SHP77 treated with DMSO at 0.1 percent for 48 hours (cell line): ENCODE results near the gene ATRIP.
"Not testable (repeated sequence)": the region's sequence is repeated elsewhere in the genome, so short reads cannot be mapped to it uniquely, and the experiment has no call there.

Source experiments
- DNase-seq: peaks from one replicate; lab custom pipeline; 2025; lab: John Stamatoyannopoulos, UW

The ATRIP gene

GRCh38 chr3:48469046-48469915 lies 22.7 kb downstream of the ATRIP start:
- DNase-seq, result no peak

DNA sequence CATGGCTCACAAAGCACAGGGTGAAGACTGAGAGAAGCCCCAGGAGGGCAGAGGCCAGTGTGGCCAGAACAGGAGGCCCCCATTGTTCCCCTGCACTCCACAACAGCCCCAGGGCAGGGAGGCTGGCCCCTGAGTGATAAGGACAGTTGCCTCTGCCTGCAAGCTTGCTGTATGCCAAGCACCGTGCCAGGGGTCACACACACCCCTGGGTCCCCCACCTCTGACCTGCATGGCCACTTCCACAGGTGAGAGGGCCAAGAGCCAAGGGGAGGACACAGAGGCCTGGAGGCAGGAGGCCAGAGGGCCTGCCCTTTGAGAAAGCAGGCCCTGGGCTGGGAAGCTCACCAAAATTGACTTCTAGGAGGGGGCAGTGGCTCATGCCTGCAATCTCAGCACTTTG lies 23.7 kb downstream of the ATRIP start:
- DNase-seq, result no peak

- no peak for DNase-seq
Measured at GRCh38 chr3:48472673-48472922, 26.1 kb downstream of the ATRIP start.

DNA sequence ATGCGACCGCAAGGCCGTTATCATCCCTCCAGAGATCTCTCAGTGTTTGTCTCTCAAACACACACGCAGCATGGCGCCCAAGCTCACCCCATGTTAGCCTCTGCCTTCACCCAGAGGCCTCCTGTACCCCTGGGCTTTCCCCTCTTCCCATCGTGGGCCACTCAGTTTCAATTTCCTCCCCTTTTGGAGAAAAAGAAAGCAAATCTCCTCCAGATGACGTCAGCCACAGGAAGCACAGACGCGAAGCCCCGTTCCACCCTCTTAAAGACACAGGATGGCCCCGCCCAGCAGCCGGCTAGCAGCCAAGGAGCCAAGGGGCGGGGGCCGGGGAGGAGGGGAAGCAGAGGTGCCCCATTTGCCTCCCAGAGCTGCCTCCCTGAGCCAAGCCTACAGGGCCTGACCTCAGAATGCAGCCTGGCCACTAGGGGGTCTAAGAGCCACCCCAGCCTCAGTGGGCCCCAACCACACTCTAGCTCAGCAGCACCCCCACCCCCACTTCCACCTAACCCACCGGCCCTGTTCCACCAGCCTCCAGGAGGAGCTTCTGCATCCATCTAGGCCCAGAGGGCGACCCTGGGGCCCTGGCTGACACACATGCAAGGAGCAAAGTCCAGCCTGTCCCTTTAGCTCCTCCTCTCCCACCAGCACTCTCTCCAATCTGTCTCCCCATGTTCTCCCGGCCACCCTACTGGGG lies 26.5 kb downstream of the ATRIP start:
- peak; percentile 54 for DNase-seq

- peak; percentile 44 for DNase-seq
Measured at GRCh38 chr3:48473617-48473952, 27.0 kb downstream of the ATRIP start.

DNA sequence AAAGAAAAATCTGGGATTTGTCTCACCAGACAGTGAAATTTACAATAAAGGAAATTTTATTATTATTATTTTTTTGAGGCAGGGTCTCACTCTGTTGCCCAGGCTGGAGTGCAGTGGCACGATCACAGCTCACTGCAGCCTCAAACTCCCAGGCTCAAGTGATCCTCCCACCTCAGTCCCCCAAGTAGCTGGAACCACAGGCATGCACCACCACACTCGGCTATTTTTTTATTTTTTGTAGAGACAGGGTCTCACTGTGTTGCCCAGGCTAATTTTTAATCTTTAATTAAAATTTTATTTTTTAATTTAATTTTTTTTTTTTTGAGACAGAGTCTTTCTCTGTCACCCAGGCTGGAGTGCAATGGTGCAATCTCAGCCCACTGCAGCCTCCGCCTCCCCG lies 27.5 kb downstream of the ATRIP start:
- not testable (repeated sequence) for DNase-seq

GRCh38 chr3:48474619-48475018 lies 28.1 kb downstream of the ATRIP start:
- DNase-seq, result no peak

DNA sequence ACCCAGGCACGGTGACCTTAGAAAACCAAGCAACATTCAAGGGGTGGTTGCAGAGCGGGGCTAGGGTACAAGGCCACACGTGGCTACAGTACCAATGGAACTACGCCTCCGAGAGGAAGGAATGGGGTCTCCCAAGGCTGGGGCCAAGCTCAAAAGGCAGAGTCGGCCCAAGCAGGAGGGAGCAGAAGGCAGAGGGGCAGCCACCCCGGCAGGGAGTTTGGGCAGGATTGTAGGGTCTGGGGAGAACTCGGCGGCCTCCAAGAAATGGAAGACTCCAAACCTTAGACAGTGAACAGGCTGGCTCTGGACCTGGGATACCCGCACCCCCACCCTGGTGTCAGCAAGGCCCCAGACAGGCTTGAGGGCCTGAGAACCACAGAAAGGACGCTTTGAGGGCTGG lies 28.7 kb downstream of the ATRIP start:
- no peak for DNase-seq

DNA sequence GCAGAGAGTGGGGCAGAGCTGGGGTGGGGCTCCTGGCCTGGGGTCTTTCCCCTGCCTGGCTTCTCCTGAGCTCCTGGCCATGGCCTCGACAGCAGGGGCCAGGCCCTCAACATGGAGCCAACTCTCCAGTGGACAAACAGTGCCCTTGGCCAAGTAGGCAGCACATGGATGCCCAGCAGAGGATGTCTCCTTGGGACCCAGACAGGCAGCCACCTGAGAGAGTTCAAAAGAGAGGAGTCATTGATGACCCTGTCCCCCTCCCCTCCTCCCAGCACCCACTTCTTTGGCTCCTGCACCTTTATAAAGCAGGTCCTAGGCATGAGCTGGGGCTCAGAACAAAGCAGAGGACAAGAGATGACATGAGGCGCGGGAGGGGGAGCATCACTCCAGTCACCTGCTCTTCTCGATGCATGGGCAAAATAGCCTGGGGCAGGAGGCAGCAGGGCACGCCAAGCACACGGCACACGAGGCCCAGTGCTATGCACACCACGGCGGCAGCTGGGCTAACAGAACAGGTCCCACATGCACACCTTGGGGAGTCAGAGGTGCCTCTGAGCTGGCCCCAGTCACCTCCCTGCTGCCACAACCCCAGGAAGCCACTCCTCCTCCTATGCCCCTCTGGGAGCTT lies 30.0 kb downstream of the ATRIP start:
- no peak for DNase-seq

DNA sequence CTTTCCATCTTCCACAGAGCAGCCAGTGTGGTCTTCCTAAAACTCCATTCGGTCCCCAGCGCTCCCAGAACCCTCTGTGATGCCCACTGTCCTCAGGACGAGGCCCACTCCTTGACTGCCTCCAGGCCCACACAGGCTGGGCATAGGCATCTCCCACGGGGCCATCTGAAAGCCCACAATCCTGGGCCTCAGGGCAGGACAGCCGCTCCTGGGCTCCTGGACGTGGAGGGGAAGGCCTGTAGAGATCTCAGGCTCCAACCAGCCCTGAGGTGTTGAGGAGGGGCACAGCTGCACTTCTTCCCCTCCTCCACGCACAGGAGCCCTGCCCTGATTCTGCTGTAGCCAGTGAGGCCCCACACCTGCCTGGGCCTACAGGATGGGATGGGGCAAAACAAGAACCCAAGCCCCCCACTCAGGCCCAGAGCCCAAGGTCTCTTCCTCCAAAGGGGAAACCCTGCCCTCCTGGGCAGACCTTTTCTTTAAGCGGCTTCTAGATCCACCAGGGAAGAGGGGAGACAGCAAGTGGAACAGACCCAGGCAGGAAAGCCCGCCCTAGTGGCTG lies 31.5 kb downstream of the ATRIP start:
- DNase-seq, result no peak

GRCh38 chr3:48478626-48479555 lies 32.4 kb downstream of the ATRIP start:
- no peak for DNase-seq

DNA sequence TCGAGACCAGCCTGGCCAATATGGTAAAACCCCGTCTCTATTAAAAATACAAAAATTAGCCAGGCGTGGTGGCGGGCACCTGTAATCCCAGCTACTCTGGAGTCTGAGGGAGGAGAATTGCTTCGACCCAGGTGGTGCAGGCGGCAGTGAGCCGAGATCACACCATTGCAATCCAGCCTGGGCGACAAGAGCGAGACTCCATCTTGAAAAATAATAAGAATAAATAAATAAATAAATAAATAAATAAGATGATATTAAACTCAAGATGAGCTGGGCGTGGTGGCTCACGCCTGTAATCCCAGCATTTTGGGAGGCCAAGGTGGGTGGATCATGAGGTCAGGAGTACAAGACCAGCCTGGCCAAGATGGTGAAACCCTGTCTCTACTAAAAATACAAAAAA lies 34.4 kb downstream of the ATRIP start:
- not testable (repeated sequence) for DNase-seq

GRCh38 chr3:48482822-48483221 lies 36.3 kb downstream of the ATRIP start:
- not testable (repeated sequence) for DNase-seq

DNA sequence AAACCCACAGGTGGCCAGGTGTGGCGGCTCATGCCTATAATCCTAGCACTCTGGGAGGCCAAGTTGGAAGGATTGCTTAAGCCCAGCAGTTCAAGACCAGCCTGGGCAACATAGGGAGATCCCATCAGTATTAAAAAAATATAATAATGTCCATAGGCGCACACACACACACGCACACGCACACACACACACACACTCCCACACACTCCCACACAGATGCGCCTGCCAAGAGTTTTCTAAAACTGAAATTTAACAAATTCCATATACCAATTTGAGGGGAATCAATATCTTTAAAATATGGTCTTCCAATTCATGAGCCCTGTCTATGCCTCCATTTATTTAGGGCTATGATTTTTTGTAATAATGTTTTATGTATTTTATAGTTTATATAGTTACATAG lies 40.4 kb downstream of the ATRIP start:
- DNase-seq, result no peak

GRCh38 chr3:48492461-48493202 lies 46.1 kb downstream of the ATRIP start:
- DNase-seq, result no peak

GRCh38 chr3:48493203-48493501 lies 46.6 kb downstream of the ATRIP start:
- no peak for DNase-seq

GRCh38 chr3:48500656-48501055 lies 54.1 kb downstream of the ATRIP start:
- DNase-seq, result no peak

DNA sequence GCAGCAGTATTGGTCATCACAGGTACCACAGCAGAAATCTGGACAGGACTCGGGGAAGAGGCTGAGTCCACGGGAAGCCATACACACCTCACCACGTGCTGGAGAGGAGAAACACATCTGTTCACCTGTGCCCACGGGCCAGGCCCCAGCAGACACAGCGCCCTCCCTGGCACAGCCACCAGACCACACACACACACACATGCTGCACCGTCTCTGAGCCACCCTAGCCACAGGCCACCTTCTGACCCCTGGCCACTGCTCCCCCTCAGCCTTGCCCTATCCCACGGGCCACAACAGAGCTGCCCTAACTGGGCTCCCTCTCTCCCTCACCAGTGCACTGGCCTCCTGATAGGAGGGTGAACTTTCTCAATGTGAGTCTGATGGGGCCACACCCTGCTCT lies 54.7 kb downstream of the ATRIP start:
- no peak for DNase-seq

DNA sequence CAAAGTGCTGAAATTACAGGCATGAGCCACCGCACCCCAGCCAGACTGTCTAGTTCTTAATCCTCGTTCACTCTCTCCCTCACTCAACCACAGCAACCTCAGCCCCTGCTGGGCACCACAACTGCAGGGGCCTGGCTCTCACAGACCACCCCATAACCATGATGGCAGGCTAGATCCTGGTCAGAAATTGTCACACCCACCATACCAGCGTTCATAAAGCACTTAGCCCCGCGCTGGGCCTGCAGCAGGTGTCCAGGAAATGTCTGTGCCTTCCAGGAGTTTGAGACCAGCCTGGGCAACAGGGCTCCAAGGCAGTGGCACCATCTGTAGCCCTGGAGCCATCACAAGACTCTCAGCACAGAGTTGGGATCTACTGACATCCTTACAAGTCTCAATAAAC lies 55.6 kb downstream of the ATRIP start:
- no peak for DNase-seq

DNA sequence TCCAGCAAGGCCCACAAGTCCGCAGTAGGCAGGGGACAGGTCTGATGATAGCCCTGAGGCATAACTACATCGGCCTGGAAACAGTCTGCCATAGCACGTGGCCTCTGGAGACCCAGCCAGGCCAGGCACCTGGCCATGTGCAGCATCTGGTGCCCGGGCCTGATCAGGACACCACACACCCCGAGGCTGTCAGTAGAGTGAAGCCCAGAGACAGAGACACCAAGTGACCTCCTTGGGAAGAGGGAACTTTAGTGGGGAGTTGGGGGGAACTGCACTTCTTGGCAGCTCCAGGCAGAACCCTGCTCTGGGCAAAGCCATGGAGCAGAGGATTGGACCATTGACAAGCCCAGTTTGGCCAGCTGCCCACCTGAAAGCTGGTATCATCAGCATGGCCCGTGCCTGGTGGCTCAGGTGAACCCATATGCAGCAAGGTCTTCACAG lies 56.2 kb downstream of the ATRIP start:
- no peak for DNase-seq

DNA sequence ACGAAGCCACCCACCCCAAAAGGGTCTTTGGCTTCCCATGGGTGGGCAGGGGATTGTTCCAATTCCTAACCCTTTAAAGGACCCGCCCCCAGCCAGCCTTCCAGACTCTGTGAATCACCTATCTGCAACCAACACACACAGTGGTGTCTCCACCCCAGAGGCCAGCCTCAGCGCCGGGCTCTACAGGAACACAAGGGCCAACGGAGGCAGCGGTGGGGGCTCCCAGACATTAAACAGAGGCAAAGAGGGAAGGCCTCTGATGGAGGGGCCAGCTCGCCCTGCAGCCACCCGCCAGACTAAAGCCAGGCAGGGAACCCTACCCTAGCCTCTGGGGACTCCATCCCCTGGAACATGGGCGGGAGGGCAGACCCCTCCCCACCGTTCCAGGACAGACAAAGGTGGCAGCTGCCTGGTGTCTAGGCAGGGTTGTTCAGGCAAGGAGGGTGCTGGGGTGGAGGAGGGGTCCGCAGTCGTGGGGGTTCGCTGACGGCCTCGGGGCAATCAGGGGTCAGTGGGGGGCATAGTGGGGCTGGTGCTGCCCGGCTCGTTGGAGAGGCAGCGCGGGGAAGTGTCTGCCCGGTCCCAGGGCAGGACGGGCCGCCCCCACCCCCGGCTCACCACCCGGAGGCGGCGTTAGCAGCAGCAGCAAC lies 57.0 kb downstream of the ATRIP start:
- DNase-seq, result no peak
